ENCODE measurements around the gene PGA5.
"Not testable (repeated sequence)": the region's sequence is repeated elsewhere in the genome, so short reads cannot be mapped to it uniquely, and the experiment has no call there.

The PGA5 gene

GRCh38 chr11:61226457-61227137, 14.4 kb upstream of the PGA5 start:
- not testable (repeated sequence) for DNase-seq (ENCODE audit: low read depth)

- DNase-seq (ENCODE audit: low read depth): not testable (repeated sequence)
Measured at GRCh38 chr11:61229458-61229857, 11.5 kb upstream of the PGA5 start.

GRCh38 chr11:61231033-61231432, 9.9 kb upstream of the PGA5 start:
- DNase-seq (ENCODE audit: low read depth): not testable (repeated sequence)

DNA sequence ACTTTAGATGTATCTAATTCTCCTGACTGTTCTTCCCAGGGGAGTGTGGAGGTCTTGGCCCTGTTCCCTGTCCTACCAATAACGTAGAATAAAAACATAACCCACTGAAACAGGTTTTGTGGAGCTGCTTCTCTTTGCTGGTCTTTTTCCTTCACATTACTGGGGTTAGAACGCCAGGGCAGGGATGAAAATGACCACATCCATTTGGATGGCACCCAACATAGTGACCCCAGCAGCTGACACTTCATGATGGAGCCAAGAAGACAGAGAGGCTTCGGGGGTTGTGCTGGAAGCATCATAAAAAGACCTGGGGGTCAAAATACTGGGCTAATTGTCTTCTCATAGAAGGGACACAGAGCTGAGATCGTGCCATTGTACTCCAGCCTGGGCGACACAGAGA, 9.4 kb upstream of the PGA5 start:
- DNase-seq (ENCODE audit: low read depth): not testable (repeated sequence)

- not testable (repeated sequence) for DNase-seq (ENCODE audit: low read depth)
Measured at GRCh38 chr11:61232548-61233145, 8.3 kb upstream of the PGA5 start.

- not testable (repeated sequence) for DNase-seq (ENCODE audit: low read depth)
Measured at GRCh38 chr11:61237130-61237529, 3.8 kb upstream of the PGA5 start.

DNA sequence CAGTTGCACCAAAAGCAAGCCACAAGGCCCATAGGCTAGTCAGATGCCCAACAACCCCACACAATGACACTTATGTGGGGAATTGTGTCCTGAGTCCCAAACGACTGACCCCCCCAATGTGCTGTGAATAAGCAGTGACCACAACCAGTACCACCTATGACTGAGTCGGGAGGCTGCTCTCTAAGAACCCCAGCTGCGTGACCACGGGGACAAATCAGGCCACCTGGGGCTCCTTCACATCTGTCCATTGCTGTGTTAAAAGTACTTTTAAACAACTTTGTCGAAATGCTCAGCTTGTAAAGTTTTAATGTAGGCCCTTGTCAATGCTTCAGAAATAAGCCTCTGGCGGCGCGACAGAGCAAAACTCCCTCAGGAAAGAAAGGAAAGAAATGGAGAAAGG, 687 bp upstream of the PGA5 start:
- DNase-seq (ENCODE audit: low read depth): not testable (repeated sequence)

DNA sequence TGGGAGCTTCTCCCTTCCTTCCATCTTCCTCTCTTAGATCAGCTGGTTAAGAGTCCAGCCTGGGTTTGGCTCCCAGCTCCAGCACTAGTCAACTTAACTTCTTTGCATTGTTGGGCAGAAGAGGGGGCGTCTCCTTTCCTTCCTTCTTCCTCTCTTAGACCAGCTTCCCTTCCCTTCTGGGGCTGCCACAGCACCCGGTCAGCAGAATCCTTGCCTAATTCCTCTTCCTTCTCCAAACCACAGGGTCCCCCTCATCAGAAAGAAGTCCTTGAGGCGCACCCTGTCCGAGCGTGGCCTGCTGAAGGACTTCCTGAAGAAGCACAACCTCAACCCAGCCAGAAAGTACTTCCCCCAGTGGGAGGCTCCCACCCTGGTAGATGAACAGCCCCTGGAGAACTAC, 551 bp downstream of the PGA5 start:
- DNase-seq (ENCODE audit: low read depth): not testable (repeated sequence)

DNA sequence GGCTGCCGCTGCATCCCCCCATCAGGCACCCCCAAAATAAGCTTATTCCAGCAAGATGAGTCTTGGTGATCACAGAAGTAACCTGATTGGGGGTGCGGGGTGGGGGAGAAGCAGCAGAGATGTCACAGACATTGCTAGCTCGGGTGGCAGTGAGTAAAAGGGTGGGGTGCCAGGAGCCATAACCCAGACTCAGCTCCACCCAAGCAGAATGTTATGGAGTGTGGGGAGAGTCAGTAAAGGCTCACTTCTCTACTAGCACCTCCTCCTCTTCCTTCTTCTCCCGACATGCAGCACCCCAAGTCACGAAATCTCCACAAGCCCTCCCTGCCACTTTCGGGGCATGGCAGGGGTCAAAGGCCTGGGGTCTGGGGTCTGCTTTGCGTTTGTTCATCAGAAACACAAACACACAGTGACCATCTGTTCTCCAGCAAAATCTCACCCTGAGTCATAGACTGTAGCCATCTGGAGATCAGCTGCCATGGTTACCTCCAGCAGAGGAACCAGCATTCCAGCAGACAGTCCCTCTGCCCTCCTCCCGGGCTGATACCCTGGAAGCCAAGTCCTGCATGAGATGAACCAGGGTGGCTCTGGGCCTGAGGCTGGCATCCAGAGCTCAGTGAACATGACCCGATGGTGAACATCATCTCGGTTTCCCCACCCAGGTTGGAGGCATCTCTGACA, 4.4 kb downstream of the PGA5 start:
- DNase-seq (ENCODE audit: low read depth): not testable (repeated sequence)

DNA sequence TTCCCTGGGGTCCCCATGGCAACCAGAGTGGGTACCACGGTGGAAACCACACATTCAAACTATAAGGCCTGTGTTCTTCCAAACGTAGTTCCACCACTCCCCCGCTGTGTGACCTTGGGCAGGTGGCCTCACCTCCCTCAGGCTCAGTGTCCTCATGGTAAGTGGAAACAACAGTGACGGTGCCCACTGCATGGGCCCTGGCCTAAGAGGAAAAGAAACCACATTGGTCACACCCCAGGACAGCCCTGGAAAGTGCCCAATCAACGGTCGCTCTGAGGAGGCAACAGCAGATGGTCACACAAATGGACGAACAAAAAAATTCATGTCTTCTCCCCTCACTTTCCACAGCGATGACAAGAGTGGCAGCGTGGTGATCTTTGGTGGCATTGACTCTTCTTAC, 7.1 kb downstream of the PGA5 start:
- DNase-seq (ENCODE audit: low read depth): not testable (repeated sequence)

- not testable (repeated sequence) for DNase-seq (ENCODE audit: low read depth)
Measured at GRCh38 chr11:61249201-61249600, 8.2 kb downstream of the PGA5 start.

- DNase-seq (ENCODE audit: low read depth): not testable (repeated sequence)
Measured at GRCh38 chr11:61250796-61251765, 10.1 kb downstream of the PGA5 start.

GRCh38 chr11:61252332-61252731, 11.4 kb downstream of the PGA5 start:
- DNase-seq (ENCODE audit: low read depth): not testable (repeated sequence)

GRCh38 chr11:61254403-61255025, 13.5 kb downstream of the PGA5 start:
- peak; percentile 36 for DNase-seq (ENCODE audit: low read depth)

DNA sequence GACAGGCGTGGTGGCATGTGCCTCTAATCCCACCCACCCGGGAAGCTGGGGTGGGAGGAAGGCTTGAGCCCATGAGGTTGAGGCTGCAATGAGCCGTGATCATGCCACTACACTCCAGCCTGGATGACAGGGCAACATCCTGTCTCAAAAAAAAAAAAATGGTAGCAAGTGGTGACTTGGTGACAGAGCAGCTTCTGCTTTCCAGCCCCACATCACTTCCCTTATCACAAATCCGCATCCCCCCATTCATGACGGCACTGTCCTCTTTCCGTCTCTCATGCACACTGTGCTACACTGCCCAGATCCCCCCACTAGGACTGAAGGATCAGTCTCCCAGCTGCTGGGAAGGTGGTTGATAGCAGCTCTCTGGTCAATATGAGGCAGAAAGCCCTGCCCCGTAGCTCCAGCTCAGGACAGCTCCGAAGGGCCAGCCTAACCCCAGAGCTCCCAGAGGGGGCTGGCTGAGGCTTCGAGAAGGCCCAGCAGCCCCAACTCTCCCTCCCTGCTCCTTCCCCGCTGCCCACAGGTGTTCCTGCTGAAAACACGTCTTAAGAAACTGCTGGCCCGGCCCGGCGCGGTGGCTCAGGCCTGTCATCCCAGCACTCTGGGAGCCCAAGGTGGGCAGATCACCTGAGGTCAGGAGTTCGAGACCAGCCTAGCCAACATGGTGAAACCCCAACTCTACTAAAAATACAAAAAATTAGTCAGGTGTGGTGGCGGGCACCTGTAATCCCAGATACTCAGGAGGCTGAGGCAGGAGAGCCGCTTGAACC, 15.9 kb downstream of the PGA5 start:
- no peak for DNase-seq (ENCODE audit: low read depth)

DNA sequence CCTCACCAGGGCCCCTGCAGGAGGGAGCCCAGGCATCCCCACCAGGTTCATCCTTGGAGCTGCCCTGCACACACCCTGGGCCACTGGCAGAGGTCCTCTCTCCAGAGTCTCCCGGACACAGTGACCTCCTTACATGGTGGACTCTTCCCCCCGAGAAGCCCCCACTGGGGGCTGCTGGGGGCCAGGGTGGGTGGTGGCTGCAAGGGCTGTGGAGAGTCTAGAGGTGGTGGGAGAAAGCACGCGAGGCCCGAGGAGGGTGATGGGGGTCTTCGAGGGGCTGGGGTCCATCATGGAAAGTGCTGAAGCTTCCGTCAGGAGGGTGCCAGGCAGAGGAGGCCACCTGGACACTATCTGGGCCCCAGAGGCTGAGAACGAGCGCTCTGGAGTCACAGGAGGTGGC, 17.6 kb downstream of the PGA5 start:
- no peak for DNase-seq (ENCODE audit: low read depth)

DNA sequence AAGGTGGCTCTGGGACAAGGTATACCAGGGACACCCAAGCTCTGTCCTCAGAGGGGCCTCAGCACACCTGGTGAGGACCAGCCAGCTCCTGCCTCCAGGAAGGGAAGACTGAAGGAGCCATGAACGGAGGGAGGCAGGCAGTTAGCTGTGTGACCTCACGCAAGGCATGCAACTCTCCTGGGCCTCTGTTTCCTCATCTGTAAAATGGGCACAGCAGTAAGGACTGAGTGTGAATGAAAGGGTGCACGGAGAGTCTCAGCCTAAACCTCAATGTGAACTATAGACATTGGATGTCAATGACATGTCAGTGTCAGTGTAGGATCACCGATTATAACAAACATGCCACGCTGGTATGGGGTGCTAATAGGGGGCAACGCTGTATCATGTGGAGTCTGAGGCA, 18.4 kb downstream of the PGA5 start:
- DNase-seq (ENCODE audit: low read depth): no peak

DNA sequence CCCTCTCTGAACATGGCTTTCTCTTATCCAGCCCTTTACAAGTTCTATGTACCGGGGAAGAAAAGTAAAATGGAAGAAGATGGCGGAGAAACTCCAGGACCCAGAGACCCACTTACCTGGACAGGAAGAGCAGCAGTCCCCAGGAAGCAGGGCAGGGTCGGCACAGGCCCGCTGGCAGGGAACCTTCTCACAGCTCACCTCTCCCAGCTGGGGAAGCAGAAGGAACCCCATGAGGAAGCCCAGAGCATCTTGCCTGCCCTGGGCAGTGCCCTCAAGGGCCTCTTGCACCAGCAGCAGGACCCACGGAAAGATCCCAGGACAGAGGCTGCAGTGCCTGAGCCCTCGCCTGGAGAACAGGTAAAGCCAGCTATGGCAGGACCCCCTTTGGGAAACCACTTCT, 23.4 kb downstream of the PGA5 start:
- no peak for DNase-seq (ENCODE audit: low read depth)

DNA sequence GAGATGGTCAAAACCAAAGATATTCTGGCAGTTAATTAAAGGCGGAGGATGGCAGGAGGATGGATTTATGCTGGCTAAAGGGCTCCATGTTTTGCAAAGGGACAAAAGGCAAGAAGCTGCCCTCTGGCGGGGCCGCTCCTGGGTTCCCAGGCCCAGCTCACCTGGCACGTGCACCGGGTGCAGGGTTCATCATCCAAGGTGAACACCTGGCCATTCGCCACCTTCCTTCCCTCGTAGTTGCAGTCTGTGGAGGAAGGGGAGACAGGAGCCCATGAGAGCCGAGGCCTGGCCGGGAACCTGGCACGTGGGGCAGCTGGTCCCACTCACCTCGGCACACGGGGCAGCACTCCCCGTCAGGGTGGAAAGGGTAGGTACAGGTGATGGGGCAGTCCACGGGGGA, 23.8 kb downstream of the PGA5 start:
- DNase-seq (ENCODE audit: low read depth): no peak

GRCh38 chr11:61265357-61265756, 24.4 kb downstream of the PGA5 start:
- no peak for DNase-seq (ENCODE audit: low read depth)

GRCh38 chr11:61266602-61267001, 25.6 kb downstream of the PGA5 start:
- DNase-seq (ENCODE audit: low read depth): no peak

All from stimulated activated CD4-positive, alpha-beta T cell treated with anti-CD3 and anti-CD28 coated beads, Interleukin-2, amount 100 ng/mL, for 4 hours (primary cell).